Natural killer cell (primary cell): ENCODE measurements around the gene AUTS2. TPM values are rescaled to one million over a fixed set of nuclear protein-coding genes. Genes with fewer than 3 reads are reported as not detected.

ENCODE experiments used
- ATAC-seq, 3 donors: fragments of 150-1000 bp in 2 of 3; fragments of 200-7000 bp in 1 of 3; cut with Tn5 transposase; 1 replicate in 1 of 3; 2 replicates in 2 of 3; pipeline ENCODE4 v1.10.0; 2021; ENCODE audit warnings: mild to moderate bottlenecking in 2 of 3, moderate library complexity in 2 of 3
- DNase-seq, 2 donors: peaks; one replicate each; pipeline versions ENCODE4 v3.0.0 to v3.0.0-alpha.2; 2013 to 2021; ENCODE audit warnings: mixed read lengths in 1 of 2
- H3K27ac ChIP-seq: one replicate; pipeline ENCODE4 v1.5.1; 2013; ENCODE audit warnings: mild to moderate bottlenecking, low read length
- H3K27me3 ChIP-seq: one replicate; pipeline ENCODE4 v1.6.1; 2013; ENCODE audit warnings: low read length; ENCODE audit not compliant: control insufficient read depth, insufficient read depth
- H3K36me3 ChIP-seq: one replicate; pipeline ENCODE4 v1.6.1; 2013; ENCODE audit warnings: low read length; ENCODE audit not compliant: control insufficient read depth, insufficient read depth
- H3K4me1 ChIP-seq: one replicate; pipeline ENCODE4 v1.6.1; 2013; ENCODE audit warnings: low read length; ENCODE audit not compliant: control insufficient read depth, insufficient read depth
- H3K4me3 ChIP-seq: one replicate; pipeline ENCODE4 v1.5.1; 2013; ENCODE audit warnings: low read length
- H3K9me3 ChIP-seq: one replicate; pipeline ENCODE4 v1.6.1; 2013; ENCODE audit warnings: low read length; ENCODE audit not compliant: control insufficient read depth, insufficient read depth
- H3K27ac Mint-ChIP-seq, 2 donors: one replicate each; pipeline ENCODE4 v1.8.0; 2022; ENCODE audit warnings: mild to moderate bottlenecking in 2 of 2, mixed read lengths in 2 of 2, moderate library complexity in 1 of 2
- H3K27me3 Mint-ChIP-seq, 2 donors: one replicate each; pipeline ENCODE4 v1.8.0; 2022; ENCODE audit warnings: low read depth in 2 of 2, mixed read lengths in 2 of 2
- H3K36me3 Mint-ChIP-seq: one replicate; pipeline ENCODE4 v1.8.0; 2022; ENCODE audit warnings: mixed read lengths
- H3K4me1 Mint-ChIP-seq, 2 donors: one replicate each; pipeline ENCODE4 v1.8.0; 2022; ENCODE audit warnings: mixed read lengths in 2 of 2
- H3K4me3 Mint-ChIP-seq: one replicate; pipeline ENCODE4 v1.8.0; 2022; ENCODE audit warnings: mild to moderate bottlenecking, moderate library complexity, mixed read lengths
- H3K9me3 Mint-ChIP-seq, 2 donors: one replicate each; pipeline ENCODE4 v1.8.0; 2022; ENCODE audit warnings: mixed read lengths in 2 of 2
- CTCF ChIP-seq: fragments of 200-600 bp; IDR thresholded peaks from one replicate; pipeline ENCODE4 v1.8.0; 2022; ENCODE audit warnings: antibody characterized with exemption
- WGBS: methylation state at CpG from one replicate; pipeline ENCODE4 v1.1.7; 2013; ENCODE audit warnings: missing lambda C conversion rate; ENCODE audit not compliant: insufficient coverage; 5-methylcytosine and 5-hydroxymethylcytosine counted together
- intact Hi-C: fragments of 100-400 bp; cut with micrococcal nuclease; formaldehyde crosslinking; loops from one replicate; pipeline ENCODE4 v1.14.2; 2022
- total RNA-seq, 4 donors: library from RNA; stranded (reverse); fragments of 120-200 nt in 1 of 4; gene quantifications; one replicate each; pipeline versions ENCODE4 v1.2.3 to v1.2.4, GENCODE V29; 2013 to 2022

AUTS2 gene
- total RNA-seq, 3 donors from 2014 or later (not counting 1 experiment from before 2014, with no cell fraction given), result 147 to 197 (median 155) TPM

DNA sequence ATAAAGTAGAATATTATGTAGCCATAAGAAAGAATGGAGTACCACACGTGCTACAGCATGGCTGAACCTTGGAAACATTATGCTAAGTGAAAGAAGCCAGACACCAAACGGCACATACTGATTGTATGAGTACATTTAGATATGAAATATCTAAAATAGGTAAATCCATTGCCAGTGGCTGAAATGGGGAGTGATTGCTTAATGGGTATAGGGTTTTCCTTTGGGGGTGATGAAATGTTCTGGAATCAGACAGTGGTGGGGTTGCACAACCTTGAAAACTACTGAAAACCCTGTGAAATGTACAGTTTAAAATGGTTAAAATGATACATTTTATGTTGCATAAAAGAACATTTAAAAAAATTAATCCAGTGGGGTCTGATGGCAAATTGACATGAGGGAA is 667.9 kb downstream of the AUTS2 start:
- TF ChIP-seq CTCF, result no peak
- intact Hi-C loops, result no loop called here
- Mint-ChIP-seq H3K27me3 (no peaks in the 10 kb centered on the region), H3K27ac (no peak overlapping the region), H3K9me3 (no peaks in the 10 kb centered on the region), H3K4me1 (no peaks in the 10 kb centered on the region), H3K36me3 (no peaks in the 10 kb centered on the region), H3K4me3 (no peak overlapping the region)
- no peak for ATAC-seq
- Histone ChIP-seq H3K9me3 (no peaks in the 10 kb centered on the region), H3K27me3 (no peaks in the 10 kb centered on the region), H3K4me1 (no peaks in the 10 kb centered on the region), H3K4me3 (no peak overlapping the region), H3K27ac (no peak overlapping the region), H3K36me3 (no peaks in the 10 kb centered on the region)
- no peak for DNase-seq
- WGBS, result 97% methylated on average over 2 of the region's 2 CpGs

DNA sequence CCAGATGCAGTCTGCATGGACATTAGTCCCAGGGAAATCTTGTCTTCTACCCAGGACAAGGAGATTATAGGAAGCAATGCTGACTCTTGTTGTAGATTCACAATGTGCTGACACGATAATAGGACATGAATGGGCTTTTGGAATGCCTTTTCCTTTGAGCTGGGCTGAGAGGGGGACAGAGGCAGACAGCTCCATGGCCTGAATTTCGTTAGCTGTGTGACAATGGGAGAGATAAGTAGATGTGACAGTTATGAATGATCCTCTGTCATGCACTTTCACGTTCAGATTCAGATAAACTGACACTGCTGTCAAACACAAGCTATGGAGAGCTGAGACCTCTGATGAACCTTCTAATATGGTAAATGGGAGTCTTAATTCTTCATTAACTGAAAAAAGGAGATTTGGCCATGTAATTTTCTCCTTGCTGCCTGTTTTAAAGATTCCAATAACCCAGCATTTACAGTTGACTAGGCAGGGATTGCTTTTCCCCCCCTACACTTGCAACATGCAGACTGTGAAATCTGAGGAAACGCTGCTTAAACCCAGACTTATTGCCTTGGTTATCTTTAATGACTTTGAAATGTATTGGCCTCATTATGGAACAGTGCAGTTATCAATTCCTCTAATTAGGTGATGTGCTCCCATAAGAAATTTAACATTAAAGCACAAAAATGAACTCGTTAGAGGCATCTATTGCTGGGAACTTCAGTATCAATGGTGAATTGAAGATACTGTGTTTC is 669.3 kb downstream of the AUTS2 start:
- ATAC-seq, result no peak

GRCh38 chr7:70268179-70268578 is 669.9 kb downstream of the AUTS2 start:
- Mint-ChIP-seq H3K9me3 (no peaks in the 10 kb centered on the region), H3K27me3 (peaks cover 0 to 6% of the 10 kb centered on the region in 2 donors), H3K36me3 (no peaks in the 10 kb centered on the region), H3K27ac (no peak overlapping the region), H3K4me3 (no peak overlapping the region), H3K4me1 (no peaks in the 10 kb centered on the region)
- DNase-seq, result no peak
- Histone ChIP-seq H3K27ac (no peak overlapping the region), H3K27me3 (no peaks in the 10 kb centered on the region), H3K4me3 (no peak overlapping the region), H3K9me3 (no peaks in the 10 kb centered on the region), H3K36me3 (no peaks in the 10 kb centered on the region), H3K4me1 (no peaks in the 10 kb centered on the region)
- no CpG with 5 or more reads among the region's 2 CpGs for WGBS
- TF ChIP-seq CTCF, result no peak
- no peak for ATAC-seq
- intact Hi-C loops, result no loop called here

More for the DNA sequence above, 669.3 kb downstream of the AUTS2 start:
- Mint-ChIP-seq H3K9me3 (no peaks in the 10 kb centered on the region), H3K27ac (no peak overlapping the region), H3K27me3 (peaks cover 0 to 6% of the 10 kb centered on the region in 2 donors), H3K36me3 (no peaks in the 10 kb centered on the region), H3K4me3 (no peak overlapping the region), H3K4me1 (no peaks in the 10 kb centered on the region)
- H3K27me3 ChIP-seq, result no peaks in the 10 kb centered on the region
- intact Hi-C loops, result no loop called here
- no peak overlapping the region for H3K27ac ChIP-seq
- H3K36me3 ChIP-seq, result no peaks in the 10 kb centered on the region
- no peak overlapping the region for H3K4me3 ChIP-seq
- no peak for TF ChIP-seq CTCF
- H3K4me1 ChIP-seq, result no peaks in the 10 kb centered on the region
- WGBS, result 89% methylated on average over 5 of the region's 5 CpGs
- H3K9me3 ChIP-seq, result no peaks in the 10 kb centered on the region
- DNase-seq, result no peak

DNA sequence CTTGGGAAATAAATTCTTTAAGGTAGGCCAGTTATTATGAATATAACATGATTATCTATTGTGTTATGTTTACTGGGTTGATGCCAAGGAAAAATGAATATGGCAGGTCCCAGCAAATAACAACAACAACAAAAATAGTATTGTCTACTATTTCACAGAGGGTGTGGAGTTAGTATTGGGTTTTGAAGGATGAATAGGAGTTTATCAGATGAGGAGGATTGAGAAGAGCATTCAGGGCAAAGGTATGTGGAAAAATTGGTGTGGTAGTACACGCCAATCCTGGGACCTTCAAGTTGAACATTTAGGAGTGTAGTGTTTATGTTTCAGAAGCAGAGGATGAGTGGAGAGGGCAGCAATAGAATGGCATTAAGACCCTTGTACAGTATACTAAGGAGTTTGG is 671.9 kb downstream of the AUTS2 start:
- no peak for ATAC-seq
- no peak overlapping the region for H3K4me3 Mint-ChIP-seq
- H3K4me3 ChIP-seq, result no peak overlapping the region
- DNase-seq, result no peak
- H3K9me3 Mint-ChIP-seq, result no peaks in the 10 kb centered on the region
- no peaks in the 10 kb centered on the region for H3K27me3 ChIP-seq
- H3K4me1 Mint-ChIP-seq, result no peaks in the 10 kb centered on the region
- peaks cover 0 to 6% of the 10 kb centered on the region in 2 donors for H3K27me3 Mint-ChIP-seq
- H3K27ac Mint-ChIP-seq, result no peak overlapping the region
- no peak overlapping the region for H3K27ac ChIP-seq
- H3K9me3 ChIP-seq, result no peaks in the 10 kb centered on the region
- intact Hi-C loops, result no loop called here
- WGBS, result 100% methylated on average over 1 of the region's 1 CpG
- no peaks in the 10 kb centered on the region for H3K4me1 ChIP-seq
- no peaks in the 10 kb centered on the region for H3K36me3 ChIP-seq
- no peak for TF ChIP-seq CTCF
- no peaks in the 10 kb centered on the region for H3K36me3 Mint-ChIP-seq
